22Rv1 (cell line): Measurements from ENCODE around the gene AXIN1.

Experiments used
- CTCF ChIP-seq: fragments of 450-650 bp; IDR thresholded peaks from 2 replicates; pipeline ENCODE4 v1.5.1; 2017; ENCODE audit warnings: mild to moderate bottlenecking
- ZFX ChIP-seq: fragments of 450-650 bp; IDR thresholded peaks from 2 replicates; pipeline ENCODE4 v1.6.1; 2017; ENCODE audit warnings: antibody characterized with exemption, borderline replicate concordance

- TF ChIP-seq CTCF (no peak), ZFX (no peak)
Measured at GRCh38 chr16:366476-366875, 14.0 kb upstream of the AXIN1 start.
